ENCODE results near the gene LTO1.

LTO1 gene

DNA sequence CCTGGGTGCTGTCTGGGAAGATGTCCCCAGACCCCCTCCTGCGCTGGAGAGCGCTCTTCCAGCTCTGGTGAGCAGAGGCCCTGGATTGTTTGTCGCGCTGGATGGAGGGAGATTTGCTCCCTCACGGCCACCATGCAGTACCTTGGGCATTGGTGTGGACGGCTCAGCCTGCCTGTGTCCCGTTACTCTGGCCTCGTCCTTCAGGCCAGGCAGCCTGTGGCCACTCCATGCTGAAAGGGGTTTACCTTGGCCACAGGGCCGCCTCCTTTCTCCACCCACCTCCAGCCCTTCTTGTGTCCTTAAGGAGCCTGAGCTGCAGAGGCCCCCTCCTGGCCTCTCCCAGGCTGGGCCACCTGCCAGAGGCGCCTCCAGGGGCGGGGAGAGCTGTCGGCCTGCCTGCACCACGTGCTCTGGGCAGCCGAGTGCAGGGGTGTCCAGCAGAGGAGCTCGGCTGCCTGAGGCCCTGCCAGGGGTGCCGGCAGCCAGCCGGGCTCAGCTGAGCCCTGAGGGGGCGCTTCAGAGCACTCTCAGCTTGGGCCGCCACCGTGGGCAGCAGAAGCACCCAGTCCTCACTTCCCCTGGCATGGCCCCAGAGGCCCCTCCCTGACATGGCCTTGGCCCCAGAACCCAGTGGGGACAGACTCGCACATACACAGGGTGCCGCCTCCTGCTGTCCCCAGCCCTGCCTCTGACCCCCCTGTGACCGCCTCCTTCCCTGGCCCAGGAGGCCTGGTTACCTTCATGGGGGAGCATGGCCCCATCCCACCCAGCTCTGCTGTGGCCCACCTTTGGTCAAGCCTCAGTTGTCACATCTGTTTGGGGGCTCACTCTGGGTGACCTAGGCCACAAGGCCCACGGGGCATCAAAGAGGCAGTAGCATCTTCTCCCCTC is 30.8 kb downstream of the LTO1 start:
- no peak for DNase-seq

DNA sequence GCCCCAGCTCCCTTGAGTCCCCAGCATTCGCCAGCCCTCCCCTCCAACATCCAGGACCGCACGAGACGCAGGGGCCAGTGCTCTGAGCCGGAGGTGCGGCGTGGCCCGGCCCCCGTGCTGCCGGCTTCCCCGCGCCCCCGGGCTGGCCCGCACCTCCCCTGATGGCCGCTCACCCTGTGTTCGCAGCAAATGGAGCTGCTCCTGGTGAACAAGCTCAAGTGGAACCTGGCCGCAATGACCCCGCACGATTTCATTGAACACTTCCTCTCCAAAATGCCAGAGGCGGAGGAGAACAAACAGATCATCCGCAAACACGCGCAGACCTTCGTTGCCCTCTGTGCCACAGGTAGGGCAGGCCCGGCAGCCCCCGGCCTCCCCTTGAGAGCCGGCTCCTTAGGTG is 31.5 kb downstream of the LTO1 start:
- DNase-seq: no peak

DNA sequence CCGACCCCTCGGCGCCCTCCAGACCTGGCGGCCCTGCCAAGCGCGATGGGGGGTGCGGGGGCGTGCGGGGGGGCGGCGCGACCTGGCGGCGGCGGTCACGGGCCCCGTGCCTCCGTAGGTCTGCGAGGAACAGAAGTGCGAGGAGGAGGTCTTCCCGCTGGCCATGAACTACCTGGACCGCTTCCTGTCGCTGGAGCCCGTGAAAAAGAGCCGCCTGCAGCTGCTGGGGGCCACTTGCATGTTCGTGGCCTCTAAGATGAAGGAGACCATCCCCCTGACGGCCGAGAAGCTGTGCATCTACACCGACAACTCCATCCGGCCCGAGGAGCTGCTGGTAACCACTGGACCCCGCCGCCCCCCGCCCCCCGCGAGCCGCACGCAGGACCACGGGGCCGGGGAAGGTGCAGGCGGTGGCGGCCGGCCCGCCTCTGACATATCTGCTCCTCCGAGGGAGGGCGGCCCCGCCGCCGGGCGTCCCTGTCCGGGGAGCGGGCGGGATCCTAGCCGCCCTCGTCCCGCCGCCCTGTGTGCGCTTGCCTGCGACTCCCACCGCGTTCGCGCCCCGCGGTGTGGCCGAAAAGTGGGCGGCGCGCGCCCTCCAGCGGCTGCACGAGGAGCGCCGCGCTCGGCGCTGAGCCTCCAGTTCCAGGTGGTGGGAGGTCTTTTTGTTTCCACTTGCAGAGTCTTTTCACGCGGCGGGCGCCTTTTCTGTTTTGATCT is 32.1 kb downstream of the LTO1 start:
- peak; percentile 81 for DNase-seq

DNA sequence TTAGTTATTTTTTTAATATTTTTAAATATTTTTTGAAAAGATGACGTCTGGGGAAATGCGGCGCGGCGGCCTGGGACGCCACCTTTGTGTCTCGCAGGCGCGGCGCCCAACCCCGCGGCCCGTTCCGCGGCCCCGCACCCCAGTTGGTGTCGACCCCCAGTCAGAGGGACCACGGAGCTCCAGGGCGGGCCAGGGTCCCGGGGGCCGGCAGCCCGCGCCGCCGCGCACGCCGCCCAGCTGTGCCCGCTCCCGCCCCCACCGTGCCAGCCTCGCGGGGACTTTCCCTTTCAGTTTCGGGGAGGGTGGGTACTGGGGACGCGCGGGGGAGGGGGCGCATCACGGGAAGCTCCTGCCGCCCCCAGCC is 32.6 kb downstream of the LTO1 start:
- peak; percentile 62 for DNase-seq

DNA sequence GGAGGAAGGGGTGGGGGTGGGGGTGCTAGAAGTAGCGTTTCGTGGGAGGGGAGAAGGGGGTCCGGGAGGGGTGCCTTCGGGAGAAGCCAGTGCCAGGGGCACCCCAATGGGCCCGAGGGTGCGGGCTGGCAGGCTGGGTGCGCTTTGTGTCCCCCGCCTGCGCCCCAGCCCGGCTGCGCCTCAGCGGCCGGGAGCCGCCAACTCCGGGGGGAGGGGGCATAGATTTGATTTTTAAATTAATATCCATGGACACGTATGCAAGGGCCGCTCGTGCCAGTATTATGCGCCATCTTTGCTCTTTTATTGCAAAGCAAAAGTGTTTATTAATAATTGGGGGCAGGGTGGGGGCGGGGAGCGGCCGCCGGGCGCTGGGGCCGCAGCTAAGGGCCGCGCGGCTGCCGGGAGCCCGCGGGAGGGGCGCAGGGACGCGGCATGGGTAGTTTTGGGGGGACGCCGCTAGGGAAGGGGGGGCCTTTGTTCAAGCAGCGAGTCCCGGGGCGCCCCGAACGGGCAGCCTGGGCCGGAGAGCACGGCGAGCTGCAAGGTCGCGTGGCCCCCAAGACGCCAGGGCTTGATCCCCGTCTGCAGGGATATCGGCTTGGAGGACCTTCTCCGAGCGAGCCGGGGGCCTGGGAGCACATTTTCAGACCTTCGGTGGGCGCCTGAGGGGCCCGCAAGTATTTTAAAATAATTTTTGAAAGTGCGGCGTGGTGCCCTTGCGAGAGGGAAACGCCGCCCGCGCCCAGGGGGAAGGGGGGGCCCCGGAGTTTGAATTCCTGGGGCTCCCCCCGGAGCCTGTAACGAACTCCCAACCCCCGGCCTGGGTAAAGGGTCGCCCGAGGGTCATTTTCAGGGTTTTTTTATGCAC is 33.2 kb downstream of the LTO1 start:
- DNase-seq: no peak

DNA sequence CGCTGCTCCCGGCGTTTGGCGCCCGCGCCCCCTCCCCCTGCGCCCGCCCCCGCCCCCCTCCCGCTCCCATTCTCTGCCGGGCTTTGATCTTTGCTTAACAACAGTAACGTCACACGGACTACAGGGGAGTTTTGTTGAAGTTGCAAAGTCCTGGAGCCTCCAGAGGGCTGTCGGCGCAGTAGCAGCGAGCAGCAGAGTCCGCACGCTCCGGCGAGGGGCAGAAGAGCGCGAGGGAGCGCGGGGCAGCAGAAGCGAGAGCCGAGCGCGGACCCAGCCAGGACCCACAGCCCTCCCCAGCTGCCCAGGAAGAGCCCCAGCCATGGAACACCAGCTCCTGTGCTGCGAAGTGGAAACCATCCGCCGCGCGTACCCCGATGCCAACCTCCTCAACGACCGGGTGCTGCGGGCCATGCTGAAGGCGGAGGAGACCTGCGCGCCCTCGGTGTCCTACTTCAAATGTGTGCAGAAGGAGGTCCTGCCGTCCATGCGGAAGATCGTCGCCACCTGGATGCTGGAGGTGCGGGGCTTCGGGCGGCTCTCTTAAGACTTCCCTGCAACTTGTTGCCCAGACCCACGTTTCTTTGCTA is 34.1 kb downstream of the LTO1 start, which contains the start of gene CCND1:
CCND1 (plus strand) TSS at position 162 of the 587 bp plus-strand sequence; CDS start at position 320, 158 bp downstream.
- peak; percentile 45 for DNase-seq

DNA sequence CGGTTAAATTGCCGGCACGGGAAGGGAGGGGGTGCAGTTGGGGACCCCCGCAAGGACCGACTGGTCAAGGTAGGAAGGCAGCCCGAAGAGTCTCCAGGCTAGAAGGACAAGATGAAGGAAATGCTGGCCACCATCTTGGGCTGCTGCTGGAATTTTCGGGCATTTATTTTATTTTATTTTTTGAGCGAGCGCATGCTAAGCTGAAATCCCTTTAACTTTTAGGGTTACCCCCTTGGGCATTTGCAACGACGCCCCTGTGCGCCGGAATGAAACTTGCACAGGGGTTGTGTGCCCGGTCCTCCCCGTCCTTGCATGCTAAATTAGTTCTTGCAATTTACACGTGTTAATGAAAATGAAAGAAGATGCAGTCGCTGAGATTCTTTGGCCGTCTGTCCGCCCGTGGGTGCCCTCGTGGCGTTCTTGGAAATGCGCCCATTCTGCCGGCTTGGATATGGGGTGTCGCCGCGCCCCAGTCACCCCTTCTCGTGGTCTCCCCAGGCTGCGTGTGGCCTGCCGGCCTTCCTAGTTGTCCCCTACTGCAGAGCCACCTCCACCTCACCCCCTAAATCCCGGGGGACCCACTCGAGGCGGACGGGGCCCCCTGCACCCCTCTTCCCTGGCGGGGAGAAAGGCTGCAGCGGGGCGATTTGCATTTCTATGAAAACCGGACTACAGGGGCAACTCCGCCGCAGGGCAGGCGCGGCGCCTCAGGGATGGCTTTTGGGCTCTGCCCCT is 34.7 kb downstream of the LTO1 start:
- peak; percentile 13 for DNase-seq

DNA sequence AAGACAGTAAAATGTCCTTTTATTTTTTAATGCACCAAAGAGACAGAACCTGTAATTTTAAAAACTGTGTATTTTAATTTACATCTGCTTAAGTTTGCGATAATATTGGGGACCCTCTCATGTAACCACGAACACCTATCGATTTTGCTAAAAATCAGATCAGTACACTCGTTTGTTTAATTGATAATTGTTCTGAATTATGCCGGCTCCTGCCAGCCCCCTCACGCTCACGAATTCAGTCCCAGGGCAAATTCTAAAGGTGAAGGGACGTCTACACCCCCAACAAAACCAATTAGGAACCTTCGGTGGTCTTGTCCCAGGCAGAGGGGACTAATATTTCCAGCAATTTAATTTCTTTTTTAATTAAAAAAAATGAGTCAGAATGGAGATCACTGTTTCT is 35.3 kb downstream of the LTO1 start:
- DNase-seq: no peak

DNA sequence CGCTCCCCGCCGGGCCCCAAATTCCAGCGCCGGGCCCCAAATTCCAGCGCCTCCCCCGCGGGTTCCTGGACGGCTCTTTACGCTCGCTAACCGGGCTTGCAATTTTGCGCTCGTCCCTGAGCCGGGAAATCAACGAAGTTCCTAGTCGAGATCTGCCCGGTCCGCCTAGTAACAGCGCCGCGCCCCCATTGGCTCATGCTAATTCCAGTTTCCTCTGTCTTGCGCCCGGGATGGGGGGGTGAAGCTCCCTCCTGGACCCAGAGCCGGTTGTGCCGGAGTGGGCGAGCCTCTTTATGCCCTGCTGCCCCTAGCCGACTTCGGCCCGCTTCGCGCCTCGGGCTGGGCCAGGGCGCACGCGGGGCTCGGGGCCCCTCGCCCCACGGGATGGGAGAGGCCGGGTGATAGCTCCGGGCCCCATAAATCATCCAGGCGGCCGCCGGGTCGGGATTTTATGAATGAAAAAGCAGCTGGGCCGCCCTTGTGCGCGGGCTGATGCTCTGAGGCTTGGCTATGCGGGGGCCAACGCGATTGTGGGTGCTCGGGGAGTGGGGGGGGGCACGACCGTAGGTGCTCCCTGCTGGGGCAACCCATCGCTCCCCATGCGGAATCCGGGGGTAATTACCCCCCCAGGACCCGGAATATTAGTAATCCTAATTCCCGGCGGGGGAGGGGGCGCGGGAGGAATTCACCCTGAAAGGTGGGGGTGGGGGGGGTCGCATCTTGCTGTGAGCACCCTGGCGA is 36.0 kb downstream of the LTO1 start:
- no peak for DNase-seq

DNA sequence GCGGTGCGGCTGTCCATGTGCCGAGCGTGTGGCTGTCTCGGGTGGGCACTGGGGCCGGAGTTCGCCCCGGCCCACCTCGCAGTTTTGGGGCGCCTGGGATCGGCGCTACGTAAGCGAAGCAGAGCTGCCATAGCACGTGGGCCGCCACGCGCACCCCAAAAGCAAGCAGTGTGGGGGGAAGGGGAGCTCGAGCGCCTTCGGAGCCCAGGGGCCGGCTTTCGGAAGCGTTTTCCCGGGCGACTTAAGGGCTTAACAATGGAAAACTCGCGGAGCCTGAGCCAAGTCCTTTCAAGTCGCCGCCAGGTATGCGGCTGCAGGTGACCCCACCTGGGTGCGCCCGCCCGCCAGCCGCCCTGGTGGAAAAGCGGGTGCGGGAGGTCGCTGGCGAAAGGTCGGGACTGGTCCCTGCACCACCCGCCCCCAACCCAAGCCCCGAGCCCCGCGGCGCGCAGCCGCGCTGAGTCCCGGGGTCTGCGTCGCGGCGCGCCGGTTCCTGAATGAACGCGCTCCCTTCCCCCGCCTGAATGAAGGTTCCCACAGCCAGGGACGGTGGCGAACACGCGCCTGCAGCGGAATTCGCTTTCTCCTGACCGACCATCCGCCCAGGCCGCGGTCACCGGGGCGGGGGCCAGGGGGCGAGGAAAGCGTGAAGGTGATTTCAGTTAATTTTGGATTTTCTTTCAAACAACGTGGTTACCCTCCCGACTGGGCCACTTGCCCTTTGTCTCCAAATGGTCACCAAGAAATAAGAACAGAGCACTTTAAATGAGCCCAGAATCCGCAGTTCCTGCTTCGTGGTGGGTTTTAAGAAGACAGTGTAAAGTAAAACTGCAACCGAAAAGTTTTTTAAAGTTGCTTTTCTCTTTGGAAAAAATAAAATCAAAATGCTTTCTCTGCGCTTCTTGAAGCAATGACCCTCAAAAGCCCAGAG is 36.9 kb downstream of the LTO1 start:
- no peak for DNase-seq

DNA sequence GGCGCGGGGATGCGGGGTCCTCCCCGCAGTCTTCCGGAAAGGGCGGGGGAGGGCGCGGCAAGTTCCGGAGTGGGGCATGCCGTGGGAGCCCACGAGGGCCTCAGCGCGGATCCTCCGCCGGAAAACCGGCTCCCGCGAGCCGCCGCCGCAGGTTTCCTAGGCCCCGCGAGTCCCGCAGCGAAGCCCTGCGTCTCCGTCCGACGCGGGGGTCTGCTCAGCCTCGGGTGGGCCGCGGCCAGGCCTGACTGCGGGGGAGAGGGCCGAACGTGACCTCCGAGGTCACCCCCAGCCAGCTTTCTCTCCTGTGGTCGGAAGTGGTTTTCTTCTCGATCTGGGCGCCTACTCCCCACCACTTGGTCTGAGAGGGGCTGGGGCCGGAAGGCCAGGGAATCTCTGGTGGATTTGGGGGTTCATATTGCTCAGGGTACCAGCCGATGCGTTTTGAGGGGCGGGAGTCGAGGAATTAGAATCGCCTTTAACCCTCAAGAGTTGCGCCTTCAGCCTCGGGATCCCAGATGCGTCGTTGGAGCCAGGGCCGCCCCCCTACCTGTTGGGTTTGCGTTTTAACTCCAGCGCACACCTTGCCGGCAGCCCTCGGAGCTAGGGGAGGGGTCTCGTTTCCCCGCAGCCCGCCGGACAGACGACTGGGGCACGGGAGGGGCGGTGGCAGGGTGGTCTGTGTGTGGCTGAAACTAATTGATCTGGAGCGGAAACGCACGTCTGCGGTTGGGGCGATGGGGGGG is 37.8 kb downstream of the LTO1 start:
- no peak for DNase-seq

DNA sequence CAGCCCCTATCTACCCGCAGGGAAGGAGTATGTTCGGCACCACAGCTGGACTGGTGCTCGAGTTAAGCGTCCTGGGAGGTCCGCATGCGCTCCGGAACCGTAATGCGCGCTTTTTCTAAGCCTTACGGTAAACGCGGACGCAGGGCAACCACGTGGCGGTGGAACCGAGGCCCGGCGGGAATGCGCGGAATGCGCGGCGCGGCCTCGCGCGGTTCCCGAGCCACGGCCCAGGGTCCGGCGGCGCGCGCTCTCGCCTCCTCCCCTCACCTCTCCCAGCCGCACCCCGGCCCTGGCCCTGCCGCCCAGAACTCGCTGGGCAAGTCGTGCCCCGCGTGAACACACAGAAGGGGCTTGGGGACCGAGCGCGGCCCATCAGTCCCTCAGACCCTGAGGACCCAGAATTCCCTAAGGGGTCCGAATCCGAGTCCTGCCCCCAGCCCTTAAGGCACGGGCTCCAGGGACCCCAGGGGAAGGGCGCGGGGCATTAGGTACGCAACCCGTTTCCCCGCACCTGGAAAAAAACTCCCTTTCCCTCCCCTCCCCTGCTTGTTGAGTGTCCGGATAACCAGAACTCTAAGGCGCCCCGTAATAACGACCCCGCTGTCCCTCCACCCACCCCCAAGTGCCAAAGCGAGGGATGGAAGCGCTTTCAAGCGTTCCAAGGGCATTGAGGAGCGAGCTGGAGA is 38.5 kb downstream of the LTO1 start:
- DNase-seq: no peak

DNA sequence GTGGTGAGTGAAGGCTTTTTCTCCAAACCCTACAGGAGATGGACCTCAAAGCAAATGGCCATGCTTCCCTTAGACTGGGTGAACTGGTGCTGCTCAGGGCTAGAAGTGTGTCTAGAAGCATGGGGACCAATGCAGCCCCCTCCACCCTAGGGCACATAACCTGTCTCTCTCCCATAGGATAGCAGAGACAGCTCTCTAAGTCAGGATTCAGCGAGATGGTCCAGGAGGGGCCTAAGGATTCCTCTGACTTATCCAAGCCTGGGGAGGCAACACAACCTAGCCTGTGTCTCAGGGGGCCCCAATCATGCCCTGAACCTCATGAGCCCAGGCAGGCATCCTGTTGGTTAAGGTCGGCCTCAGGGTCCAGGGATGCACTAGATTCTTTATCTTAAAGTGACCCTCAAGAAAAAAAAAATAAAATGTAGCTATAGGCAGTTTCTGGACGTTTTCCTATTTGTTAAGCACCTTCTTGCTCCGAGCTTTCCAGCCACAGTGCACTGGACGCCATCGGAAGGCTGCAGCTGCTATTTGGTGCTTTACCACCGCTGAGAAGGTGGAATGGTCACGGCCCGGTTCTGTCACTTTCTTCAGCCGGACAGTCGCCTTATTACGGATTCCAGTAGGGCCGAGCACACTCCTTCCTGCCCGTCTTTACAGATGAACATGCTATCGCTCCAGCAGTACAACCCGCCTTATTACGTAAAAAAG is 39.2 kb downstream of the LTO1 start:
- no peak for DNase-seq

DNA sequence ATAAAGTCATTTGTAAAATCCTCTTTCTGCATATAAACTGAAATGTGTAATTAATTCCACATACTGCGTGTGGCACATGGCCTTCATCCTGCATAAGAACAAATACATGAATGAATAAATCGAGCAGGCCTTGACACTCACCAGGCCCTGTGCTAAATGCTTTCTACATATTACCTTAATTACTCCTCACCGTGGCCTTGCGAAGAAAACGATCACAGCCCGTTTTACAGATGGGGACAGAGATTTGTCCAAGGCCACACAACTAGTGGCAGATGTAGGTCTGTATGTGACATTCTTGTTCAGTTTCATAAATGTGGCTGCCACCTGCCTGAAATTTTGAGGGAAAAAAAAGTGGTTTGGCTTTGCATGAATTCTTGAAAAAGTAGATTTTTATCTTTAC is 40.0 kb downstream of the LTO1 start:
- DNase-seq: no peak

DNA sequence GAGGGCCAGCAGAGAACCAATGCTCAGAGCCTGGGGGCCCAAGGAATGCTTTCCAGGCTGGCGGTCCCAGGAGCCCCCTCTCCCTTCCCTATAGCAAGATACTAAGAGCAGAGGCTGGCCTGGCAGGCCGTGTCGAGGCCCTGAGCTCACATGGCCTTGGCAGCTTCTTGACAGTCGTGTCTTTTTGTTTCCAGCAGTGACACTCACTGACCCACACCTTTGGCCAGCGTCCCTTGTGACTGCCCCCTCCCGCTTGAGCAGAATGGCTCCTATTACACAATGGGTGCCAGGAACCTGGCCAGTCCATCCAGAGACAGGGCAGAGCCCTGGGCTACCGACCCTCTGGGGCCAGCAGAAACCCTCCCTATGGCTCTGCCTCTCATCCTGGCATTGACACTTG is 40.6 kb downstream of the LTO1 start:
- no peak for DNase-seq

DNA sequence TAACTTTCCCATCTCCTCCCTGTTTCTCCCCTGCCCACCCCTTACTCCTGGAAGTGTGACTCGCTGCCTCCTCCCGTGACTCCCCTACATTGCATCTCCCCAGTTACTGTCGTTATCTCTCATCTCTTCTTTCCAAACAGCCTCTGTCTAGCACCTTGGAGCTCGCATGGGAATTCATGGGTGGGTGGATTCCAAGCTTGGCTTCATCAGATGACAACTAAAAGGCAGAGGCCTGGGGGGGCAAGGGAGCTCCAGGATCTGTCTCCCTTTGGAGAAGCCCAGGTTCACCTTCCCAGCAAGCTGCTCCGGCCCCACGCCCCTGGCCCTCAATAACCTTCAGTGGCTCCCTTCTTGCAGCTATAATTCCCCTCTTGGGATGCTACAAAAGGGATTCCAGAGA is 41.1 kb downstream of the LTO1 start:
- no peak for DNase-seq

DNA sequence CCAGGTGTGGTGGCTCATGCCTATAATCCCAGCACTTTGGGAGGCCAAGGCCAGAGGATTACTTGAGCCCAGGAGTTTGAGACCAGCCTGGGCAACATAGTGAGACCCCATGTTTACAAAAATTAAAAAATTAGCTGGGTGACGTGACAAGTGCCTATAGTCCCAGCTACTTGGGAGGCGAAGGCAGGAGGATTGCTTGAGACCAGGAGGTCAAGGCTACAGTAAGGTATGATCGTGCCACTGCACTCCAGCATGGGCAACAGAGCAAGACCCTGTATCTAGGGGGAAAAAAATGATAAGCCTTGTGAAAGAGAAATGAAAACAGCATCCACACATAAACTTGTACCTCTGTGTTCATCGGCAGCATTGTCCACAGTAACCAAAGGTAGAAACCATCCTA is 42.3 kb downstream of the LTO1 start:
- no peak for DNase-seq

DNA sequence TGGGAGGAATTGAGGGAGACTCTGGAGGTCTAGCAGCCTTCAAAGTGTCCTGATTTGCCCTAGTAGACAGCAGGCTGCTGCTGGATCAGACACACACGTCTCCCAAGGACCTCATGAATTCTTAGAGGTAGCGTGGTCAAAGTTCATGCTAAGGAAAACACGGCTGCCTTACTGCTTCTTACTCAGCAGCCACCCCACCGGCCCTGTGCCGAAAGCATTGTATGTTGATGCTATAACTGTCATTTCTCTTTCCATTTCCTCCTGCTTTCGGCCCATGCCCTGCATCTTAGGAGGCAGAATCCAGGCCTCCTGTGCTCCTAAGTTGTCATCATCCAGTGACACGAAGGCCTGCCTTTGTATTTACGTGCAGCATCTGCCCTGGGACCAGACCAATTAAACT is 44.7 kb downstream of the LTO1 start:
- DNase-seq: no peak

Measured in activated naive CD4-positive, alpha-beta T cell treated with Interleukin-2 at 50 U/mL for 16 hours (primary cell).